KG1 (cell line): ENCODE results near the gene FAM240A.

Experiments used
- DNase-seq: peaks from one replicate; lab custom pipeline; 2025; lab: John Stamatoyannopoulos, UW

The FAM240A gene

DNA sequence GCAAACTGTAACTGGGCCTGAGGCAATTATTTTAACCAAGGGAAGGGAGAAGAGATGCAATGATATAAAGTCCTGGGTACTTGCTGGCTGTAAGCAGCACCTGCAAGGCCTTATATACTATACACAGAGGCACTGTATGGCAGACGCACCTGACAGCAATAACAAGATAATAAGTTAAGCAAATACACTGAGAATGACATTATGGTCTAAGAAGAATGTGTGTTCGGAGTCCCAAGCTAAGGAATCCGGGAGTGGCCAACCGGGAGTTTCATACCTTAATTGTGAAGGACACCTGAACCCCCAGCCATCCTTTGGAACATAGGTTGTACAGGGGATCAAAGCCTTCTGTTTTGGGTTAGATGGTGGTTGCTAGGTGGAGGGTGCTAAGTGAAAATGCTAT, 13.7 kb downstream of the FAM240A start:
- DNase-seq, result no peak

- no peak for DNase-seq
Measured at GRCh38 chr3:46627078-46627477, 14.8 kb downstream of the FAM240A start.

GRCh38 chr3:46628901-46629369, 16.6 kb downstream of the FAM240A start:
- no peak for DNase-seq

- DNase-seq, result peak; percentile 49
Measured at GRCh38 chr3:46629551-46630517, 17.5 kb downstream of the FAM240A start.

DNA sequence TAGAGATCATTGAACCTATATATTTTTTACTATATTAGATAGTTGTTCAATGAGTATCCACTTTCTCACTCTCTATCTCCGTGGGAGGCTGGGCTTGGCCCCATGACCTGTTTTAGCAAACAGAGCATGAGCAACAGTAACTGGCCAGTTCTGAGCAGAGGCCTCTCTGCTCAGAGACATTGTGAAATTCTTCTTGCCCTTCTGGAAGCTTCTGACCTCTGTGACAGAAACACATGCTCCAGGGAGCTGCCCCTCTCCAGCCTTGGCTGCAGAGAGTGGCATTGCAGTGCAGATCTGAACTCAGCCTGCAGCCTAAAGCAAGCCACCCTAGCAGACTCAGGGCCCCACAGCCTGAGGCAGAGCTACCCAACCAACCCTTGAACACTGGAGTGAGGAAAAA, 20.5 kb downstream of the FAM240A start:
- no peak for DNase-seq

GRCh38 chr3:46634856-46635255, 22.5 kb downstream of the FAM240A start:
- DNase-seq, result no peak

DNA sequence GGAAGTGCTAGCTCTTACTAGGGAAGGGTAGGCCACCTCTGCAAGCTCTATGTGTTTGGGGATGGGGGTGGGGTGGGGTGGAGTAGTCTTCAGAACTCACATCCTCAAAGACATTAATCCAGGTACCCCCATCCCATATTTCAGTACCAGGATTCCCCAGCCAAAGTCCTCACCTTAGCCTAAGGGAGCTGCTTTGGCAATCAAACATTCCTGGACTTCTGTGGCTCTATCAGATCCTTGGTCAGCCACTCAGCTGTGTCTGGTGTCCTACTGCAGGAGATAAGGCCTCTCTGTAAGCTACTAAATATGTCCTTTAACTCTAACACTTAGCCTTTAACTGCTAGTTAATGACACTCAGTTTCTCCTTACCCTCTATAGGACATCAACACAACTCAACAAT, 26.9 kb downstream of the FAM240A start:
- DNase-seq, result no peak

DNA sequence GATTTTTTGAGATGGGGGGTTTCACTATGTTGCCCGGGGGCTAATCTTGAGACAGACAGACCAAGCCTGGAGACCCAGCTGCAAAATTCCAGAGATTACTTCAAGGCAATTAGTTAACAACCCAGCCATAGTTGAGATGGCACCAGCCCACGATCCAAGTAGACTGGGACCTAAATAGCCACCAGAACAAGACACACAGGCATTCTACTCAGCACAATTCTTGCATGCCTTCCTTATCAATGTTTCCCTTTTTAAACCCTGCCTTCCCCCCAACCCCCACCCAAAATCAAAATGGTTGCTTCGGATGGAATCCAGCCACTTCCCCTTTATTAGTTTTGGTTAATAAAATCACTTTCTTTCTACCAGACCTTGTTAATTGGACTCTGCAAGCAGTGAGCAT, 28.6 kb downstream of the FAM240A start:
- no peak for DNase-seq

DNA sequence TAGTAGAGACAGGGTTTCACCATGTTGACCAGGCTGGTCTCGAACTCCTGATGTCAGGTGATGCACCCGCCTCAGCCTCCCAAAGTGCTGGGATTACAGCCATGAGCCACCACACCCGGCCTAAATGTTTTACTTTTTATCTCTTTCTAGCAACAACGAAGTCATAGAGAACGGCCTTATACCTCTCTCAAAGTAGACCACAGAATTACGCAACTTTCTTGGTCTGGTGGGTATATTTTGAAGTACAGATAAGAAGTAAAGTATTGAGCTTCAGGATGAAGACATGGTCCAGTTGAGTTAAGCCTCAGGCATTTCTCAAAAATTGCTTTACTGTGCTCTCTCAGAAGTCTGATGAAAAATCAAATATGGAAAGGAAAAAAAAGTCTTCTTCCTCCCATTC, 30.6 kb downstream of the FAM240A start:
- no peak for DNase-seq

- no peak for DNase-seq
Measured at GRCh38 chr3:46643701-46644100, 31.4 kb downstream of the FAM240A start.

GRCh38 chr3:46646700-46647099, 34.4 kb downstream of the FAM240A start:
- DNase-seq, result no peak

DNA sequence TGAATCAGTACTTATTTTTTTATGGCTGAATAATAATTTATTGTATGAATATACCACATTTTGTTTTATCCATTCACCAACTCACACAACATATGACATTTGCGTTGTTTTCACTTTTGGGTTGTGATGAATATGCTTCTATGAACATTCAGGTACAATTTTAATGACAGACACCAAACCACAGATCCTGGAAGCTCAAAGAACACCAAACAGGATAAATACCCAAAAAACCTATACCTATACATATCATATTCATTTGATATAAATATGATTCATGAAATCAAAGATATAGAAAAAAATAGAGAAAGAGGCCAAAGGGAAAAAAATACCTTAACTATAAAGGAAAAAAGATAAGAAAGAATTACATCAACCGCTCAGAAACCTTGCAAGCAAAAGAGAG, 35.8 kb downstream of the FAM240A start:
- no peak for DNase-seq

- DNase-seq, result no peak
Measured at GRCh38 chr3:46649436-46649835, 37.1 kb downstream of the FAM240A start.

- no peak for DNase-seq
Measured at GRCh38 chr3:46651084-46651483, 38.8 kb downstream of the FAM240A start.

DNA sequence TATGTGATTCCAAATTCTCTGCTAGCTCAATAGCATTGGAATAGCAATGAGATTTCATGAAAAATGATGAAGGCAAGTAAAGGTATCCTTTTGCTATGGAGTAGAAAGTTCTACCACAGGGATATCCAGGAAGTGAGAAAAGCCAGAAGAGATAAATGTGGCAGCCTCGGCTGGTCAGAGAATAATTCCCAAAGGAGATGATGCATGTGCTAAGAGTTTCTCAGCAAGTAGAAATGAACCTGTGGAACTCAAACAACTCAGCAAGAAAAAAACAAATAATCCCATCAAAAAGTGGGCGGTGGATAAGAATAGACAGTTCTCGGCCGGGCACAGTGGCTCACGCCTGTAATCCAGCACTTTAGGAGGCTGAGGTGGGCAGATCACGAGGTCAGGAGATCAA, 42.9 kb downstream of the FAM240A start:
- no peak for DNase-seq

DNA sequence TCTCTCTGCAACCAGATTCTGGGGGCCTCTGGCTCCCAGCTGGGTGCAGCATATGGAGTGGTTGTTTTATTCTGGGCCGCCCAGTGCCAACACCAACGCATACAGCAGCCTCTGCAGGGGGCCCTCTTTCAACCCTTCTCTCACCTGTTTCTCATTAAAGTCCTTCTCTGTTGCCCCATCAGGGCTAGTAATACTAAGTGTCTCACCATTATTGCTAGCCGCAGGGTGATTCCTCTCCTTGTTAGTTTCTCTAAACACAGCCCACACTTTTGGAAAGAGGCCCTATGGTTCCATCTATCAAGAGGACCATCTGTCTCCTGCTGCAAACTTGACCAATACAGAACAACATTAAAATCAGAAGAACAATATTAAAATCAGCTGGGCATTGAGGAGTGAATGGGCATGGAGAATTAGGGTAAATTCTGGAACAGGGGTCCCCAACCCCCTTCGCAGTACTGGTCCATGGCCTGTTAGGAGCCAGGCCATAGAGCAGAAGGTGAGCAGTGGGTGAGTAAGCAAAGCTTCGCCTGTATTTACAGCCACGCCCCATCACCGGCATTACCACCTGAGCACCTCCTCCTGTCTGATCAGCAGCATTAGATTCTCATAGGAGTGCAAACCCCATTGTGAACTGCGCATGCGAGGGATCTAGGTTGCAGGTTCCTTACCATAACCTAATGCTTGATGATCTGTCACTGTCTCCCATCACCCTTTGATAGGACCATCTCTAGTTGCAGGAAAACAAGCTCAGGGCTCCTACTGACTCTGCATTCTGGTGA, 44.6 kb downstream of the FAM240A start:
- no peak for DNase-seq

GRCh38 chr3:46659285-46659684, 47.0 kb downstream of the FAM240A start:
- DNase-seq, result no peak

DNA sequence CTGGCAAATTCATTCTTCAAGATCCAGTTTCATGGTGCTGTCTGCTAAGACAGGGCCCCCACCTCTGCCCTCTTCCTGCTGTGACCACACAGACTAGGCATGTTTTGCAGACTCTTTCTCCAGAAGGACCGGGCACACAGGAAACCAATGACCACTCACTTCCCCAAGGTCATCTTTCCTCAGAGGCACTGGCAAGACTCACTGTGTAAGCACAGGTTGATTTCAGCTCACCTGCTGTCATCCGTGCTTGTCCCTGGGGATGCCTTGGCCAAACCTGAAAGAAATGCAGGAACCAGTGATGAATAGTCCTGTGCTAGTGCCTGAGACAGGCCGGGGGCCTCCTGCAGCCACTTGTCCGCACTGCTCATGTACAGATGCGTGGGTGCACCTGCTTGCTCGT, 47.7 kb downstream of the FAM240A start:
- no peak for DNase-seq

DNA sequence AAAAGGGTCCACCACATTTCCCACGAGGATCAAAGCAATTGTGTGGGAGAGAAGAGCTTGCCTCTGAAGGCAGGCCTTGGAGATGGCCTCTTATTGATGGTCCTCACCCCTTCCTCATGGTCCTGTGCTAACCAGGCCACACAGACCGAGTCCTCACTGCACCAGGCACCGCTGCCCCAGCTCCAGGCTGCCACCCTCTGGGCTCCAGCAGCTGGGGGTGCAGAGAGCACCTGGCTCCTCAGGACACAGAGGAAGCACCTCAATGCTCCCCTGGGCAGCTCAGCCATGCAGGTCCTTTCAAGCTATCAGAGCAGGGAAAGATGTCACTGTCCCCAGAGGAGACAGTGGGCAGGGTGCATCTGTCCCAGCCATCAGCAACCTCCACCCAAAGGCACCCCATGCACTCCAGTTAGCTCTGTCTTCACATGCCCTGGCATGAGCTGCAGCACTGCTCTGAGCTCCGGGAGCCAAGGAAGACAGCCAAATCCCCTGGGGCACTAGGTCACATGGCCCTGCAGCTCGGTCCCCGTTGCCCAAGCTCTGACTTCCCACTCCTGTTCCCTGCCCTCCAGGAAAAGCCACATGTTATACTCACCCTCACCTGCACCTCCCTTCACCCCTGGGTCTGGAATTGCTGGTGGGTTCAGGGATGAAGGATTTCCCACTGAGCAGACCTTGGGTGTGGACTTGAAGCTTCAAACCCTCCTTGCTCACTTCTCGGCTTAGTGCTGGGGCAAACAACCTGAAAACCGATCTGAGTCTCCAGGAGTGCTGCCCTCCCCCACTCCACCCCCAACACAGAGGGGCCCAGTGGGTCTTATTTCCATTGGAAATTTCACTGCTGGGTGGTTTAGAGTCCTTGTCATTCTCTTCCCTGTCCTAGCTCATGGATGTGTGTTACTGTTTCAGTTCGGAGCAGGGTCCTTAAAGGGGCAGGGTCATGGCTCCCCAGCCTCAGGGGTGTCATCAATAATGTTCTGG, 48.5 kb downstream of the FAM240A start:
- no peak for DNase-seq

- DNase-seq, result no peak
Measured at GRCh38 chr3:46661776-46662766, 49.7 kb downstream of the FAM240A start.
